HG03280 (cell line): ENCODE data around the gene SLC39A11.
"Not testable (repeated sequence)": the region's sequence is repeated elsewhere in the genome, so short reads cannot be mapped to it uniquely, and the experiment has no call there.

ENCODE experiments used
- ATAC-seq: cut with Tn5 transposase; IDR thresholded peaks from one replicate; pipeline ENCODE4 v1.9.1; 2021; ENCODE audit warnings: mild to moderate bottlenecking, moderate library complexity; ENCODE audit not compliant: unreplicated experiment

Gene SLC39A11

GRCh38 chr17:73111386-73111785 is 18.9 kb upstream of the SLC39A11 start:
- no peak for ATAC-seq

- ATAC-seq, result no peak
Measured at GRCh38 chr17:73107191-73107590, 14.7 kb upstream of the SLC39A11 start.

GRCh38 chr17:73105431-73105830 is 12.9 kb upstream of the SLC39A11 start:
- no peak for ATAC-seq

GRCh38 chr17:73104450-73104849 is 12.0 kb upstream of the SLC39A11 start:
- ATAC-seq, result no peak

GRCh38 chr17:73103641-73104335 is 11.3 kb upstream of the SLC39A11 start:
- no peak for ATAC-seq

GRCh38 chr17:73101031-73101430 is 8.5 kb upstream of the SLC39A11 start:
- ATAC-seq, result no peak

- no peak for ATAC-seq
Measured at GRCh38 chr17:73100363-73100762, 7.9 kb upstream of the SLC39A11 start.

- ATAC-seq, result no peak
Measured at GRCh38 chr17:73099511-73099910, 7.0 kb upstream of the SLC39A11 start.

GRCh38 chr17:73098919-73099318 is 6.4 kb upstream of the SLC39A11 start:
- no peak for ATAC-seq

- not testable (repeated sequence) for ATAC-seq
Measured at GRCh38 chr17:73097973-73098765, 5.7 kb upstream of the SLC39A11 start.

GRCh38 chr17:73096866-73097265 is 4.4 kb upstream of the SLC39A11 start:
- no peak for ATAC-seq

GRCh38 chr17:73096211-73096610 is 3.7 kb upstream of the SLC39A11 start:
- ATAC-seq, result no peak

GRCh38 chr17:73093286-73093685 is 798 bp upstream of the SLC39A11 start:
- ATAC-seq, result no peak

- ATAC-seq, result no peak
Measured at GRCh38 chr17:73091770-73092522, 542 bp downstream of the SLC39A11 start.

- no peak for ATAC-seq
Measured at GRCh38 chr17:73091410-73091769, 1.1 kb downstream of the SLC39A11 start.

- ATAC-seq, result no peak
Measured at GRCh38 chr17:73090396-73091202, 1.9 kb downstream of the SLC39A11 start.

GRCh38 chr17:73089322-73090317 is 2.9 kb downstream of the SLC39A11 start:
- ATAC-seq, result no peak

- ATAC-seq, result no peak
Measured at GRCh38 chr17:73088561-73088960, 3.9 kb downstream of the SLC39A11 start.

GRCh38 chr17:73083432-73083831 is 9.1 kb downstream of the SLC39A11 start:
- no peak for ATAC-seq

GRCh38 chr17:73074566-73074965 is 17.9 kb downstream of the SLC39A11 start:
- ATAC-seq, result no peak
